HG03520 (cell line): ENCODE results near the gene TP53BP2.
"Not testable (repeated sequence)": the region's sequence is repeated elsewhere in the genome, so short reads cannot be mapped to it uniquely, and the experiment has no call there.

Source experiments
- ATAC-seq: cut with Tn5 transposase; IDR thresholded peaks from one replicate; pipeline ENCODE4 v1.9.1; 2021; ENCODE audit warnings: mild to moderate bottlenecking, moderate library complexity; ENCODE audit not compliant: unreplicated experiment

TP53BP2 gene

DNA sequence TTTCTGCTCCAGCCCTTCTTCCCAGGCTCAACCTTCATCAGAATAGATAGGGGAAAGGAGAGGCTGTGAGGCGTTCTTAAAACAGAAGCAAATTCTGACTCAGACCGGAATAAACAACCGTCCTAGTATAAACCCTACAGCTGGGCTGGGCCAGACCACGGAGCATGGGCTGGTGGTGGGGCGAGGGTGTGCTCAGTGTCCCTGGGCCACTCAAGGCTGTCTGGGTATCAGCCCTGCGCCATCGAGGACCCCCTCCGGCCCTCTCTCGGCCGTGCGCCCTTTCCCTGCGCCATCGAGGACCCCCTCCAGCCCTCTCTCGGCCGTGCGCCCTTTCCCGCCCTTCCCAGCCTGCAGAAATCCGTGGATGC lies 97.4 kb downstream of the TP53BP2 start:
- peak; percentile 62 for ATAC-seq

DNA sequence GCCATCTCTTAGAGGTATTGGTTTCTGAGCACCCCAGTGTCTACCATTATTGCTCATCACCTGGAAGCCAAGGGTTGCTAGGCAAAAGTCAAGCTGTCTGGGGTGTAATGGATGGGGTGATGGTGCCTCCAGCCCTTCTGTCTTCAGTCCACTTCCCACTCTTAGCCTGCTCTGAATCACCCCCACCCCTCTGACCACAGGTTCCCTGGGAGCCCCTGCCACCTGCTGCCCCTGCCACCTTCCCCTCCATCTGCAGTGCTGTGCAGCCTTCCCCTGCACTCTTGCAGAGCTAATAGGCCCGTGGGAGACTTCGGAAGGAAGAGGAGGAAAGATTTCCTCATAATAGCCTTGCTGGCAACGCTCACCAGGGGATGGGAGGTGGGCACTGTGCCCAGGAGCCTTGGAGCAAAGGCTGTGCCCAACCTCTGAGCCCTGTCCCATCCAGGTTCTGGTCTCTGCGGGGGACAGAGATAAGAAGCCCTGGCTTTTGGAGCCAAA lies 97.9 kb downstream of the TP53BP2 start:
- ATAC-seq = peak; percentile 5

DNA sequence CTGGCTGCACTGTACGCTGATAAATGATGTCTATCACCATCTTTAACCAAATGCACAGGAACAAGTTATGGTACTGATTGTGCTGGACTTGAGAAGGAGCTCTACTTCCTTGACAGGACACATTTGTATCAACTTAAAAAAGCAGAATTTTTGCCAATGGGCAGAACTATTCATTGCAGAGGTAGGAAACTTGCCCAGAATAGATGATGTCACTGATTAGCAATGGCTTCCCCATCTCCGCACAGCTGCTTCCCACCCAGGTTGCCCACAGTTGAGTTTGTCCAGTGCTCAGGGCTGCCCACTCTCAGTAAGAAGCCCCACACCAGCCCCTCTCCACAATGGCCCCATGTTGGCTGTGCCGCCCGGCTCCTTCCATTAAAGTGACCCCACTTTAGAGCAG lies 100.0 kb downstream of the TP53BP2 start:
- ATAC-seq = no peak

DNA sequence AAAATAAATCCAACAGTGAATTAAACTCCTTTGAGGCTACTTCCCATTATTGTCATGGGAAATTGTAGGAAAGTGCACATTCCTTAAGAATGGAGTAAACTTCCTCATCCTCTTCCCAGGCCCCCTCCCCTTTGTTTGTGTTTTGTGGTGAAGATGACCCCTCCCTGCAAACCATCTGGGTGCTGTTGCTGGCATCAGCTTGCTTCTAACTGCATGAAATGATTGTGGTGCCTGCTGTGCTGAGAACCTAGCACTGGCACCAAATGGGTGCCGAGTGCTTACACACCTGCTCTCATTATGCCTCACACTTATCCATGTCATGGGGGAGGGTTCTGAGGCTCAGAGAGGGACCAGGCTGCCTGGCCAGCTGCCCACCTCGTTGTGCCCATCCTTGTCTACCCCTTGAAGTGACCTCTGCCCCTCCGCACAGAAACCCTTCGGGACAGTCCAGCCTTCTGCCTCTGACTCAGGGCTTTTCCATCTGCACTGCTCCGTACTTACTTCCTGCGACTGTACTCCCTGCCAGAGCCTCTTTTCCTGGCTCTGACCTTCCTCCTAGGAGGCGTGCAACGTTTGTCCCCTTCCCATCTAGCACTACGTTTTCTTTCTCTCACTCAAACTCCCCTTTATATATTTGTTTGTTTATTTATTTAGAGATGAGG lies 102.8 kb downstream of the TP53BP2 start:
- no peak for ATAC-seq

DNA sequence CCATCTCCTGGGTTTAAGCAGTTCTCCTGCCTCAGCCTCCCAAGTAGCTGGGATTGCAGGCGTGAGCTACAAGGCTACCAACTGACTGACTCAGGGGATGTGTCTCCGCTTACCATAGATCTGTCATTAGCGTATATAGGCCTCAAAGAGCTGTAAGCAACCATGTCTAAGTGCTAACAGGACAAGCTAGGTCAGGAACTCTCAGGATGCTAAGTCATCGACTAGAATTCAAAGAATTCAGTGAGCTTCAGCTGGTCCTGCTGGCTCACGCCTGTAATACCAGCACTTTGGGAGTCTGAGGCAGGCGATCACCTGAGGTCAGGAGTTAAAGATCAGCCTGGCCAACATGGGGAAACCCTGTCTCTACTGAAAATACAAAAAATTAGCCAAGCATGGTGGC lies 103.9 kb downstream of the TP53BP2 start:
- ATAC-seq = no peak

DNA sequence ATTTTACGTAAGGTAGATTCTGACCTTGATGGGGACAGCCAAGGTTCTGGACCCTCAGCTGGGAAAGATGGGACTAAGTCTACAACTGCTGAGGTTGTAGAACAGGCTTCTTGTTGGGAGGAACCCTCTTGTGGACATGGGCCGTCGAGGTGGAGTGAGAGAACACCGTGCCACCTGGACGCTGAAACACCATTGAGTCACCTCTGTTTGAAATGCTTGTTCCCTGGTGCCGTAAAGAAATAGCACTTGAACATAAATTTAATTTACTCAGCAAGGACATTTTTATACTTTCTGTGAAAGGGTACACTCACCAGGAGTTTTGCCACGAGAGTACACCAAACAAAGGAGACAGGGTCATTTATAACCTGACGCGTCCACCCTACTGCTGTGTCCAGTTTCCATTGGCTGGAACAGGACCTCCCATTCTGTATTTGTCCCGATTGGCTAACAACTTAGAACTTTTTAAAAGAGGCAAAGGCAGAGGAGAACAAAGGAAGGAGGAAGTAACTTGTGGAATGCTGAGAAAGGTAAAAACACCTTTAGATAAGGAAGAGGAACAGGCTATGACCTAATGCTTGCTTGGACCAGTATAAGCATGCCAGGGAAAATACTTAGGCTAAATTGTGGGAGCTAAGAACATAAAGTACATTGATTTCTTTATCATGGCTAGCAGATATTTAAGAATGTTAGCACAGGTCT lies 105.6 kb downstream of the TP53BP2 start:
- not testable (repeated sequence) for ATAC-seq

DNA sequence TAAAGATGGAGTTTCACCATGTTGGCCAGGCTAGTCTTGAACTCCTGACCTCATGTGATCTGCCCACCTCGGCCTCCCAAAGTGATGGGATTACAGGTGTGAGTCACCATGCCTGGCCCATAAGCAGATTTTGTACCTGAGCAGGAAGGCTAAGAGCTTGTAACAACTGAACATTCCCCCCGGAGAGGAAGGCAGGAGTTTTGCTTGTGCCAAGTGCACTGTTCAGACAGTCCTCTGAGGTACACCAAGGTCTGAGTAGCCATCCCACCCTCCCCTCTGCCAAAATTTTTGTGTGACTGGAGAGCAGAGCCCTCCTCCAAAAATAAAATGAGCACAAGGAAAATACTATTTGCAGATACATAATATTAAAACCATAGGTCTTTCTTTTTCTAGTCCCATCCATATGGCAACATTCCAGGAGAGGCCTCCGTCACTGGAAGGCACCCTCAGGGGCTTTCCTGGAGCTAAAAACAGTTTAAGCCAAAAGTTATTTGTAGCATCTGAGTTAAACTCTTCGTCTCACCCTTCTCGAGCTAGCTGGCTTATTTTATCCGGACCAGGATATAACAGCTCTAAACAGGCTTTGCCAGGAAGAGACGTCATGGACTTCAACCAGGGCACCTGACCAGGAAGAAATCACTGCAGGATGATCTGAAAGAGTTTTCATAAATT lies 106.2 kb downstream of the TP53BP2 start:
- no peak for ATAC-seq

DNA sequence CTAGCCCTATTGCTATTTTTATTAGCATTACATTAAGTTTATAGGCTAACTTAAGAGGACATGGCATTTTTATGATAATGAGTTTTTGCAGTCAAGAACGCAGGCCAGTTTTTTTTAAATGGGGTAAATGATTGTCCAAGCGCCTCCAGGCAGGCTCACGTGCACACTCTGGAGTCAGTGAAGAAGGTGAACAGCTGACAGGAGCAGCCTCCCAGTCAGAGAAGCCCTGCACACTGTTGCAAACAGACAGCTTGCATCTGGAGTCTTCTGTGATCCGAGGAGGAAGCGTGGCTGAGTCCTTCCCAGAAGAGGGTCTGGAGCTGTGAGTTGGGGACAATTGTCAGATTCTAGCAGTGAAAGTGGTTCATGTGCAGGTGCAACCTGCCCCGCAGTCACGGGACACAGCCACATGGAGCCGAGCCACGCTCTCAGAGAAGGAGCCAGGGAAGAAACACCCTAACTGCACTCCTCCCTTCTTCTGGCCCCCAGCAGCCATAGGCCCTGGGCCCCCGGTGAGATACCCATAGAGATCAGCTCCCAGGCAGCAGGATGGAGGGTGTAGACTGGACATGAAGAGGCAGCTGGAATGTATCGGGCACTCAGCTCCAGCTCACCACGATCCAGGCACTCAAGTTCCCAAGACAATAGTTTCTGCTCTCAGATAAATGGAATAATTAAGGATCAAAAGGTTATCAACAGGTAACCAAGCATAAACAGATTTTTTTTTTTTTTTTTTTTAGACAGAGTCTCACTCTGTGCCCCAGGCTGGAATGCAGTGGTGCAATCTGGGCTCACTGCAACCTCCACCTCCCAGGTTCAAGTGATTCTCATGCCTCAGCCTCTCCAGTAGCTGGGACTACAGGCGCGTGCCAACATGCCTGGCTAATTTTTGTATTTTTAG lies 107.0 kb downstream of the TP53BP2 start:
- no peak for ATAC-seq

DNA sequence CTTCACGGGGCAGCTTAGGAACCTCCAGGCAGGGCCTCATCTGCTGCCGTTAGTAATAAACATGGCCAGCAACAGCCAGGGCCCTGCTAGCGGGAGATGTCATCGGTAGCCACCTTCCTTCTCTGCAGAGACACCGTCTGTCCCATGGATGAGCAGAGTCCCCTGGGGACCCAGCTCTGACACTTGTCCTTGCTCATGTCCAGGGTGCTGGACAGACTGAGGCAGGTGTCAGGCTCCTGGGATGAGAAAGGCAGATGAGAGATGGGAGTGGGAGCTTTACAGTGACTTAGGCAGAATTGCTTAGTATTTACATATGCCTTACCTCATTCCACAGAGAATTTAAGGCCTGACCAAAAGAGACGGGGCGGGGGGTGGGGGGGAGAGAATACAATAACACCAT lies 108.4 kb downstream of the TP53BP2 start:
- no peak for ATAC-seq

DNA sequence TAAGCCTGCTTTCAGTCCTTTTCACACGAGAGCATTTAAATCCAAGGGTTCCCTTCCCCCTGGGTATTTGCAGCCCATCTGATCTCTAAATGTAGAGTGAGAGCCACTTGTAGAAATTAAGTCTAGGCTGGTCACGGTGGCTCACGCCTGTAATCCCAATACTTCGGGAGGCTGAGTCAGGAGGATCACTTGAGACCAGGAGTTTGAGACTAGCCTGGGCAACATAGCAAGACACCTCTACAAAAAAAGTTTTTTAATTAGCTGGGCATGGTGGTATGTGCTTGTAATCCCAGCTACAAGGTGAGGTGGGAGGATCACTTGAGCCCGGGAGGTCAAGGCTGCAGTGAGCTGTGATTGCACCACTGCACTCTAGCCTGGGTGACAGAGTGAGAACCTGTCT lies 109.1 kb downstream of the TP53BP2 start:
- ATAC-seq = not testable (repeated sequence)

DNA sequence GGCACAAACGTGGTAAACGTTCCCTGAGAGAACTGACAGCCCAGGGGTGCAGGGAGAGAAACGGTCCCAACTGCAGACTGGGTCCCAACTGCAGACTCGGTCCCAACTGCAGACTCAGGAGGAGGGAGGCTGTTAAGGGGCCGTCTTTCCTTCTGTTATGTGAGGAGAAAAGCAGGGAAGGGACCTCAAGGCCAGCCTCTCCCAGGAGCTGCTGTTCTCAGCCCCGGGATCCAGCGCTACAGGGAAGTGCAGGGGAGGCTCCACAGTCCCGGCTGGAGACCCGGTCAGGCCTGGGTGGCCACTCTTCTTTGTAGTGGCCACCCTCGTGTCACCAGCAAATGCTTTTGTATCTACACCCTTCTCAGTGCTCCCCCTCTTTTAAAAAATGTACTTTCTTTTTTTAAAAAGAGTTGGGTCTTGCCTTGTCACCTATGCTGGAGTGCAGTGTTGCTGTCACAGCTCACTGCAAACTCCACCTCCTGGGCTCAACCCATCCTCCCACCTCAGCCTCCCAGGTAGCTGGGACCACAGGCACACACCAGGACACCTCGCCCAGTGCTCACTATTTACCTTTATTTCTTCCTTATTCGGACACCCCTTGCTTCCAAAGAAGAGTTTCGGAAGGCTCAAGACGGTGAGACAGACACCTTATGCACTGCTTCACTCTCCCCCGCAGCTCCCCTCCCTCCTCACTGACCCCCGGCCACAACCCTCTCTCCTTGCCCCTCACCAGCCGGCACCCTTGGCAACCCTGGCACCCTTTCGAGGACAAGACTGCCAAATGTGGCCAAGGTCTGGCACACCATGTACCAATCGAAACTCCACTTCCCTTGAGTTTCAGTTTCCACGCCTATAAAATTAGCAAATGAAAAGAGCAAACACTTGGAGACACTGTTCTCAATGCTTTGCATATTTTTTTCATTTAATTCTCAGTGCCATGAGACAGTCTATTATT lies 111.6 kb downstream of the TP53BP2 start:
- ATAC-seq = no peak

DNA sequence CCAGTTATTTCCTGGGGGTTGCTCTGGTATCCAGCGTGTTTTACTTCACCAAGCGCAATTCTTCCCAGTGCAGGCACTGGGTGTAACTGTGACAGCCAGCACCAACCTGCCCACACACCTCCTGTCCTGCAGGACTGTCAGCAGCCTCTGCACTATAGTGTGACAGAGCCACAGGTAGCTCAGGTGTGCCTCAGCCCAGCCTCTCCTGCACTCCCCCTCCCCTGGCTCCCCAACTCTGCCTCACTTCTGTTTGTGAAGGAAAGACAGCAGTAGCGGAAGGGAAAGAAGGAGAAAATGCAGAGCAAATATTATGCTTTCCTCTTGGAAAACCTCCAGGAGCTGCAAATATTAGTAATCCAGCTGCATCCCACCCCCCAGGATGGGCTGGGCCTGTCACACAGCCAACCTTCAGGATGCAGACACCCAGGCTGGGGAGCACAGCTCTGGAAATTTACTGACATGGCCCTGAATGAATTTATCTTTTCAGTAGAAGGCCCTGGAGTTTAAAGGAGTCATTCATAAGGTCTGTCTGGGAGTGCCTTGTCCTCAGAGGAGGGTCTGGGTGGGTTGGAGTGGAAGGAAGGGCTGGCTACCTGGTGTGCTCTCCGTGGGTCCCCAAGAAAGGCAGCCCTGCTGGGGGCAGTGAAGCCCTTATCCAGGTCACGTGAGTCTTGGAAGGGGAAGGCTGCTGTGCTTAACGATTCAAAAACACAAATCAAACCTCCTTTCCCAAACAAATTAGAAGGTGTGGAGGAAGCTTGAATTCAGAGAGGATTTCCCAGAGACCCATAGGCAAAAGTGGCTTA lies 112.6 kb downstream of the TP53BP2 start:
- no peak for ATAC-seq

DNA sequence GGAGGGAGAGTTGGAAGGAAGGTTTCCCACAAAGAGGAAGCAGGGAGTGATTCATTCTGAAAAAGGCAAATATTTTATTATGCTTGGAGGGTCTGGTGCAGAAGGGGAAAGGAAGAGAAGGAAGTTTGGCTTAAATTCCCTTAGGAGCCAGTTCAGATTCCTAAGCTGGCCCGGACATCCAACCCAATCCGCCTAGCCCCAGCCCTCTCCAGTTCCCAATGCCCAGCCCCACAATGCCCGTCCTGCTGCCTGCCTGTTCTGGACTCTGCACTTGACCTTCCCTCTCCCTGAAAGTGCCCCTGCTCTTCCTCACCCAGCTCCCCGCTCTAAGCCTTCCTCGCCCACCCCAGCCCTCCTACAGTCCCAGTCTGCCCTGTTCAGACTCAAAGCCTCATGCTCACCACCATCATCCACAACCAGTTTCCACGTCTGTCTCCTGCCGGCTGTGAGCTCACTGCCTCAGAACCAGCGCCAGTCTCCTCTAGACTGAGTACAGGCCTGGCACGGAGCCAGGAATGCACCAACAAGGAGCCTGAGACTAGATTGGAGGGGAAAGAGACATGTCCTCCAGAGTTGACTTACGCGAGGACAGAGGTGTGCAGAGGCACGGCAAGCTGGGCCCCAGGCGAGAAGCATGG lies 114.5 kb downstream of the TP53BP2 start:
- ATAC-seq = no peak

DNA sequence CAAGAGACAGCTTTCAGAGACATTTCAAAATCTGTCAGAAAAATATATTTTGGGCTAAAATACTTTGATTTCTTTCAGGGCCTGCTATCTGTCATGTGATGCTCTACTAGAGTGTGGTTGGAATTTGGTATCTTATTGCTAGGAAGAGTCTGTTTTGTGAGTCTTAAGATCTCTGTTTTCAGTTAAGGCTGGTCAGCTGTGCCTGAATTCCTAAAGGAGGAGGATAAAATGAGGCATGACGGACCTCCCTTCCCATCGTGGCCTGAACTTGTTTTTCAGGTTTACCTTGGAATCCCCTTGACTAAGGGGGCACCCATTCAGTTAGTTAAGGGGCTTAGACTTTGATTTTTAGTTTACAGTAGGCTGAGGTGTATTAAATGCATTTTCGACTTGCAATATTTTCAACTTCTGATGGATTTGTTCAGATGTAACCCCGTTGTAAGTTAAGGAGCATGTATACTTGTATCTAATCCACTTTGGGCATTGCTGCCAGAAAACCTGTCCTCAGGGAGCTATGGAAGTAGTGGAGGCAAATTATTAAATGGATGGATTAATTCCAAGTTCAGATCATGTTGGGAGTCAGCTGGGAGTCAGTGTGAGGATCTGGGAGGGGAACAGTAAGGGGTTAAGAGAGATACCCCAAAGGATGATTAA lies 115.1 kb downstream of the TP53BP2 start:
- no peak for ATAC-seq

DNA sequence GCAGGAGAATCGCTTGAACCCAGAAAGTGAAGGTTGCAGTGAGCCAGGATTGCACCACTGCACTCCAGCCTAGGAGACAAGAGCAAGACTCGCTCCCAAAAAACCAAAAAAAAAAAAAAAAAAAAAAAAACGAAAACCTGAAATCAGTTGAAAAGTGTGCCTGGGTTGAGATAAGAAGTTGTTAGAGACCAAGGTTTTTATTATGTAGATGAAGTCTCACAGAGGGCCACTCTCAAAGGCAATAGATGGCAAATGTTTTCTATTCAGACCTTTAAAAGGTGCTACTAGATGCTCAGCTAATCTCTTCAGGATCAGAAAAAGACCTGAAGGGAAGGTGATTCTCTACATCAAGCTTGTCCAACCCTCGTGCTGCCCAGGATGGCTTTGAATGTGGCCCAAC lies 115.8 kb downstream of the TP53BP2 start:
- no peak for ATAC-seq
